Right lobe of liver (tissue), 4 donors: ENCODE results near the gene RALB.

ENCODE experiments used
- CTCF ChIP-seq, 4 donors: fragments of 200-600 bp in 3 of 4; fragments of 450-650 bp in 1 of 4; IDR thresholded peaks; one replicate each; pipeline versions ENCODE4 v1.5.1 to v1.8.0; 2016 to 2022; ENCODE audit warnings: antibody characterized with exemption in 4 of 4, mild to moderate bottlenecking in 2 of 4
- POLR2A ChIP-seq: fragments of 450-650 bp; IDR thresholded peaks from one replicate; pipeline ENCODE4 v1.6.1; 2017; ENCODE audit warnings: antibody characterized with exemption, mild to moderate bottlenecking
- donor health status: DM: no; HTN: no; CAD: no.
- donor health status: DM: no; HTN: no; CAD: no.
- donor health status: DM: no; HTN: yes; CAD: no.

- no peak for TF ChIP-seq POLR2A
- no peak for TF ChIP-seq CTCF (IDR thresholded peaks at IDR 0.05)
Observed at GRCh38 chr2:120323807-120324399, 71.3 kb downstream of the RALB start.
